ENCODE measurements around the gene SLC45A3.

GRCh38 chr1:205627956-205628355 lies 52.4 kb downstream of the SLC45A3 start:
- TF ChIP-seq CTCF (IDR thresholded peaks at IDR 0.05) (no peak), ZFX (IDR thresholded peaks at IDR 0.05; ENCODE audit: borderline replicate concordance) (no peak)
